ENCODE measurements around the gene FGD4. TPM values are rescaled to one million over a fixed set of nuclear protein-coding genes. Genes with fewer than 3 reads are reported as not detected.
"Not testable (repeated sequence)": the region's sequence is repeated elsewhere in the genome, so short reads cannot be mapped to it uniquely, and the experiment has no call there.

Gene FGD4
- total RNA-seq, 4 donors from 2014 or later, result 22.1 to 56.7 (median 38.0) TPM

GRCh38 chr12:32507942-32508320 lies 108.6 kb downstream of the FGD4 start:
- no peaks in the 10 kb centered on the region for H3K9me3 ChIP-seq
- H3K27me3 ChIP-seq, result no peaks in the 10 kb centered on the region
- H3K27ac ChIP-seq, result no peak overlapping the region
- H3K36me3 ChIP-seq, result no peaks in the 10 kb centered on the region
- 44 to 46% methylated on average over 3 of the region's 3 CpGs for WGBS, 2 donors (ENCODE audit: low coverage in 1 of 2)
- H3K4me3 ChIP-seq, result no peak overlapping the region
- peaks cover under 1 to 33% (median 4%) of the 10 kb centered on the region in 3 donors for H3K4me1 ChIP-seq
- ATAC-seq, result no peak
- no peak for TF ChIP-seq EP300 (IDR thresholded peaks at IDR 0.05)
- TF ChIP-seq POLR2A (IDR thresholded peaks at IDR 0.05), result no peak
- no peak for TF ChIP-seq POLR2AphosphoS5 (IDR thresholded peaks at IDR 0.05)
- no peak for TF ChIP-seq CTCF (IDR thresholded peaks at IDR 0.05)

GRCh38 chr12:32508626-32509025 lies 109.3 kb downstream of the FGD4 start:
- Histone ChIP-seq H3K9me3 (no peaks in the 10 kb centered on the region), H3K4me3 (no peak overlapping the region), H3K36me3 (no peaks in the 10 kb centered on the region), H3K27ac (no peak overlapping the region), H3K4me1 (peaks cover 0 to 26% (median 4%) of the 10 kb centered on the region in 3 donors), H3K27me3 (no peaks in the 10 kb centered on the region)
- ATAC-seq, result no peak
- no peak for TF ChIP-seq POLR2A (IDR thresholded peaks at IDR 0.05)
- TF ChIP-seq CTCF (IDR thresholded peaks at IDR 0.05), result no peak
- TF ChIP-seq POLR2AphosphoS5 (IDR thresholded peaks at IDR 0.05), result no peak
- no peak for TF ChIP-seq EP300 (IDR thresholded peaks at IDR 0.05)
- 84 to 89% methylated on average over 3 of the region's 3 CpGs for WGBS, 2 donors (ENCODE audit: low coverage in 1 of 2)

- Histone ChIP-seq H3K4me1 (peaks cover 0 to 20% (median 4%) of the 10 kb centered on the region in 3 donors), H3K36me3 (no peaks in the 10 kb centered on the region), H3K27me3 (no peaks in the 10 kb centered on the region), H3K9me3 (no peaks in the 10 kb centered on the region), H3K4me3 (no peak overlapping the region), H3K27ac (no peak overlapping the region)
- no peak for TF ChIP-seq EP300 (IDR thresholded peaks at IDR 0.05)
- TF ChIP-seq POLR2A (IDR thresholded peaks at IDR 0.05), result no peak
- TF ChIP-seq CTCF (IDR thresholded peaks at IDR 0.05), result no peak
- TF ChIP-seq POLR2AphosphoS5 (IDR thresholded peaks at IDR 0.05), result no peak
- 71 to 80% methylated on average over 1 to 2 of the region's 2 CpGs for WGBS, 2 donors (ENCODE audit: low coverage in 1 of 2)
- no peak for ATAC-seq
These were observed 110.2 kb downstream of the FGD4 start for GRCh38 chr12:32509328-32510091.

- H3K36me3 ChIP-seq, H3K9me3 ChIP-seq, H3K27me3 ChIP-seq, H3K4me1 ChIP-seq, ATAC-seq, H3K4me3 ChIP-seq, H3K27ac ChIP-seq: not testable (repeated sequence)
- 96 to 100% methylated on average over 2 to 7 of the region's 7 CpGs for WGBS, 2 donors (ENCODE audit: low coverage in 1 of 2)
These were observed 112.6 kb downstream of the FGD4 start for GRCh38 chr12:32511976-32512375.

- H3K27me3 ChIP-seq, result no peaks in the 10 kb centered on the region
- WGBS, 2 donors (ENCODE audit: low coverage in 1 of 2), result 86 to 100% methylated on average over 1 to 2 of the region's 2 CpGs
- no peaks in the 10 kb centered on the region for H3K9me3 ChIP-seq
- no peak for ATAC-seq
- H3K27ac ChIP-seq, result no peak overlapping the region
- no peaks in the 10 kb centered on the region for H3K36me3 ChIP-seq
- no peak for TF ChIP-seq EP300 (IDR thresholded peaks at IDR 0.05)
- TF ChIP-seq POLR2A (IDR thresholded peaks at IDR 0.05), result no peak
- no peak for TF ChIP-seq CTCF (IDR thresholded peaks at IDR 0.05)
- no peak for TF ChIP-seq POLR2AphosphoS5 (IDR thresholded peaks at IDR 0.05)
- H3K4me3 ChIP-seq, result no peak overlapping the region
- H3K4me1 ChIP-seq, result no peaks in the 10 kb centered on the region
These were observed 113.0 kb downstream of the FGD4 start for GRCh38 chr12:32512379-32512778.
